ENCODE data around the gene KIAA2012. TPM values are rescaled to one million over a fixed set of nuclear protein-coding genes. Genes with fewer than 3 reads are reported as not detected.
A peak's percentile ranks its signal among the peaks of the same experiment; 100 is the strongest.
"Not testable (repeated sequence)": the region's sequence is repeated elsewhere in the genome, so short reads cannot be mapped to it uniquely, and the experiment has no call there.

The KIAA2012 gene
- total RNA-seq, 2 donors from 2014 or later = not detected

DNA sequence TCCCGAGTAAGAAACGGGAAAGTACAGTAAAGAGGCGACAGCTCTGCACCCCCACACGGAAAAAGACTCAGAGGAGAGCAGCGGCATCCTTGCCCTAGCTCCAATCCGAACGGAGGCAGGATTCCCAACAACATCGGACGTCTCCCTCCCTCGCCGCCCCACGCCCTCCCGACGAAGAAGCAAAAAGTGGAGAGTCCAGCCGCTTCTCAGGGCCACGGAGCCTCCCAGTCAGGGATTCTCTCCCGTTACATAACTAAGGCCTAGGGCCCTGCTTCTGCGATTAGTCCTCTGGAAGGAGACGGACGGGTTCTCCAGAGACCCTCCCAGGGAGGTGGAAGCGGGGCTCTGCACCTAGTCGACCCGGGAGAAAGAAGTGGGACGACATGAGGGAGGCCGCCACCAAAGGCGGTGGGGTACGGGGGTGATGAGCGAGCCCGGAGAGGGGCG, 164.8 kb downstream of the KIAA2012 start:
- DNase-seq (ENCODE audit: low spot score in 2 of 2) (no peak), ATAC-seq (peak; percentile 42 to 44)
- Mint-ChIP-seq H3K9me3 (no peaks in the 10 kb centered on the region), H3K36me3 (peaks cover 7 to 8% of the 10 kb centered on the region in 2 donors), H3K27ac (peak overlapping the region; percentile 96)

DNA sequence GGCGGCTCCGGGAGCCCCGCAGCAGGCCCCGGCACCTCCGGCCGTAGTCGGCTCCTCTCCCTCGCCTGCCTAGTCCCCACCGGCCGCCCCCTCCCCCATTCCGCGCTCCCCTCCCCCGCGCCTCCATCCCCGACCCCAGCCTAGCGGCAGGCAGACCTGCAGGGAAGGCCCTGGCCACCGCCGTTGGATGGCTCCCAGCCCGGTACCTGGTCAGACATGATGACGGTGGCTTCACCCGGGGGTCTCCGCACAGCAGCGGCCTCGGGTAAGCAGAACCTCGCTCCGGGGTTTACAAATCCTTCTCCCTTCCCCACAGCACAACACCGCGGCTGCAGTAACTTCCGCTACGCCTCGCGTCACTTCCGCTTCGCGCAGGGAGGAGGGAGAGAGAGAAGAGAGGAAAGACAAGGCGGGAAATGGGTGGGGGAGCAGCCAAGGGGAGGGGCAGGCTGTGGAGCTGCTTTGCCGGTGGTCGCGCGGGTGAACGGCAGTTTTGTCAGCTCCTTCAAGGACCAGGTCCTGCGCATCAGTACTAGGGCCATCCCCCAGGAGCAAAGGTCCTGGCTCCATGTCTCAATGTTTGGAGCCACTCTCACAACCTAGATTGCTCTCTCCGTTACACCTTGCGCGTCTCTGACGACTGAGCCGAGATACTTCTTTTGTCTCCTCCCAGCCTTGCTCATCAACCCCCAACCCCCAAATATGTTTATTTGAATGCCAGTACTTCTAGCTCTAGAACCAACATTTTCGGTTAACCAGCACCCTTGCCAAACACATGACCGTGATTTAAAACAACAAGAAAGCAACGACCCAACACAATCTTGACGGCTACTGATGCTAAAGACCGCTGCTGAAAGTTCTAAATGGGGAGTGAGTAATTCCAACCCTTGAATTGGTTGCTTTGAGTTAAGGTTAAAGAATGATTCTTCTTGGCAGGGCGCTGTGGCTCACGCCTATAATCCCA, 165.5 kb downstream of the KIAA2012 start, which contains the start of gene SUMO1:
Gene SUMO1, minus strand, starts transcription at position 364 of the 964 bp plus-strand sequence. Its CDS starts 146 bp downstream, at position 218.
- H3K9me3 Mint-ChIP-seq = no peaks in the 10 kb centered on the region
- peak within 1 kb of the TSS; percentile 96 for H3K27ac Mint-ChIP-seq
- peak; percentile 97 to 98 for ATAC-seq
- peak; percentile 84 to 89 for DNase-seq (ENCODE audit: low spot score in 2 of 2)
- H3K36me3 Mint-ChIP-seq = peaks cover 7 to 8% of the 10 kb centered on the region in 2 donors

DNA sequence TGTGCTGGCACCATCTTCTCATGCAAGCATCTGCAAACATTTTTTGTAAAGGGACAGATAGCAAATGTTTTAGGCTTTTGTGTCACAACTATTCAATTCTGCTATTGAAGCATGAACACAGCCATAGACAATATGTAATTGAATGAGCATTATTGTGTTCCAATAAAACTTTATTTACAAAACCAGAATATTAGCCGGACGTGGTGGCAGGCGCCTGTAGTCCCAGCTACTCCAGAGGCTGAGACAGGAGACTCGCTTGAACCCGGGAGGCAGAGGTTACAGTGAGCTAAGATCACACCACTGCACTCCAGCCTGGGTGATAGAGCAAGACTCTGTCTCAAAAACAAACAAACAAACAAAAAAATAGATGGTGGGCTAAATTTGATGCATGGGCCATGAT, 174.7 kb downstream of the KIAA2012 start:
- not testable (repeated sequence) for H3K27ac Mint-ChIP-seq; H3K9me3 Mint-ChIP-seq; ATAC-seq; DNase-seq (ENCODE audit: low spot score in 2 of 2); H3K36me3 Mint-ChIP-seq

DNA sequence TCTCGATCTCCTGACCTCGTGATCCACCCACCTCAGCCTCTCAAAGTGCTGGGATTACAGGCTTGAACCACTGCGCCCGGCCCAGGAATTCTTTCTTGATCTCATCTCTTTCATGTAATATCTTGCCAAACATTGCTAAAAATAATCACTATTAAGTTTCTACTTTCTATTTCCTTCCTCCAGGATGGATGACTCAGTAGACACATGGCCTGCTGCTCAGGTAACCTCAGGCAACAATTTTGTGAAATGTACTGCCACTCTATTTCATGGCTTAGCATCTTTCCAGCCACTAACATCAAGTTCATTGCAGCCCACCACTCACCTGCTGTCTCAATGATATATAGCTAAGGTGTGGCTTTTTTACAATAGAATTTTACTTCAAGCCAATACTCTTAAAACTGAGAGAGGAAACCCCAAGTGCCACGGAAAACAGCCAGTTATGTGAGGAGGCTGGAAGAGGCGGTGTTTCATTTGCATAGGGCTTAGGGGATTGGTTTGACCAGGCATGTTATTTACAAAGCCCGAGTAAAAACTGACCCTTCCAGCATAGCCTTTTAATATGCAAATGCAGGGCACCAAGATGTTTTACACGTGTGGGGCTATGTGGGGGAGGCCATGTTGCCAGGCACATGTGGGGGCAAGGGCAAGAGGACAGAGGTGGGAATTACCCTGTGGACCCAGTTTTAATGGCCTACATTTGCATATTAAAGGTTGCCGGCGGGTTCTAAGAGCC, 176.6 kb downstream of the KIAA2012 start:
- Mint-ChIP-seq H3K27ac (no peak overlapping the region), H3K36me3 (no peaks in the 10 kb centered on the region), H3K9me3 (no peaks in the 10 kb centered on the region)
- DNase-seq (ENCODE audit: low spot score in 2 of 2) = no peak
- ATAC-seq = no peak

DNA sequence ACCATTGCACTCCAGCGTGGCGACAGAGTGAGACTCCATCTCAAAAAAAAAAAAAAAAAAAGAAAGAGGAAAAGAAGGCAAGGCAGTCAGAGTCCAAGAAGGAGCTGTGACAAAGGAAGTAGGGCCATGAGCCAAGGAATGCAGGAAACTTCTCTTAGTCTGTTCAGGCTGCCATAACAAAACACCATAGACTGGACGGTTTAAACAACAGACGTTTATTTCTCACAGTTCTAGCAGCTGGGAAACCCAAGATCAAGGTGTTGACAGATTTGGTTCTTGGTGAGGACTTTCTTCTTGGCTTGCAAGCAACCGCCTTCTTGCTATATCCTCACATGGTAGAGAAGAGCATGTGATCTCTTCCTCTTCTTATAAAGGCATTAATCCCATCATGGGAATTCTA, 178.4 kb downstream of the KIAA2012 start:
- no peaks in the 10 kb centered on the region for H3K36me3 Mint-ChIP-seq
- ATAC-seq = no peak
- no peaks in the 10 kb centered on the region for H3K9me3 Mint-ChIP-seq
- no peak overlapping the region for H3K27ac Mint-ChIP-seq
- DNase-seq (ENCODE audit: low spot score in 2 of 2) = no peak

Other genes with a start within 250 kb of the KIAA2012 start
- gene FZD7, start 39.4 kb upstream of the KIAA2012 start, total RNA-seq = 1 to 10 TPM in 1 of 2 donors, under 1 TPM in 1; 0.30 to 1.0 TPM
- 100 to 1,000 TPM; 106 to 121 TPM for gene SUMO1, start 165.3 kb downstream of the KIAA2012 start, total RNA-seq
- 100 to 1,000 TPM; 112 to 165 TPM for gene NOP58, start 192.5 kb downstream of the KIAA2012 start, total RNA-seq

All from activated naive CD4-positive, alpha-beta T cell treated with anti-CD3 and anti-CD28 coated beads, Interleukin-2, amount 50 U/mL, for 72 hours (primary cell).